Suprapubic skin (tissue), 3 donors: ENCODE data around the gene CAMK2A.

Source experiments
- CTCF ChIP-seq, 2 donors: fragments of 200-600 bp in 1 of 2; fragments of 450-650 bp in 1 of 2; sonication (generic) in 1 of 2; IDR thresholded peaks; one replicate each; pipeline ENCODE4 v1.5.1; 2016 to 2019; ENCODE audit warnings: antibody characterized with exemption in 2 of 2, mild to moderate bottlenecking in 1 of 2, moderate library complexity in 1 of 2
- EP300 ChIP-seq: sonication (generic); formaldehyde crosslinking; IDR thresholded peaks from one replicate; pipeline ENCODE4 v1.6.1; 2017; ENCODE audit warnings: antibody characterized with exemption

GRCh38 chr5:150184006-150184405 is 105.6 kb downstream of the CAMK2A start:
- TF ChIP-seq CTCF (IDR thresholded peaks at IDR 0.05) (no peak), EP300 (no peak)
